CD4-positive, alpha-beta T cell treated with Interleukin-4 for 4 hours (primary cell): ENCODE data around the gene TMEM201.

ENCODE experiments used
- DNase-seq: peaks from one replicate; pipeline ENCODE4 v3.0.0-alpha.2; 2020

TMEM201 gene

DNA sequence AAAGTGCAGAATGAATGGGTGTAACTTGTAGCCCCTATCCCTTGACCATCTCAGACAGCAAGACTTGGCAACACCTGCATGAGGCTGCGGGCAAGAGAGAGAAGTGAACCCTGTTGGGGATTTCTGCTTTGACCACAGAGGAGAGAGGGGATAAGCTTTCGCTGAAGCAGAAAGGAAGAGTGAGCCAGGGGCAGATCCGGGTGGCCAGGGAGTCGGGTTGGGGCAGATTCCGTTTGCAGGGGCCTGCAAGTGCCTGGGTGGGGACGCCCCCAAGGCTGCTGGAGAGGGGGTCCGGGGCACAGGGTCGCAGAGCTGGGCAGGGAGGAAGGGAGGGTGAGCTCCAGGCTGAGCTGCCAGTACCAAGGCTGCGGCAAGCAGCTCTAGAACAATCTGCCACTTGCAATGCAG, 37.5 kb downstream of the TMEM201 start:
- peak; percentile 33 for DNase-seq

DNA sequence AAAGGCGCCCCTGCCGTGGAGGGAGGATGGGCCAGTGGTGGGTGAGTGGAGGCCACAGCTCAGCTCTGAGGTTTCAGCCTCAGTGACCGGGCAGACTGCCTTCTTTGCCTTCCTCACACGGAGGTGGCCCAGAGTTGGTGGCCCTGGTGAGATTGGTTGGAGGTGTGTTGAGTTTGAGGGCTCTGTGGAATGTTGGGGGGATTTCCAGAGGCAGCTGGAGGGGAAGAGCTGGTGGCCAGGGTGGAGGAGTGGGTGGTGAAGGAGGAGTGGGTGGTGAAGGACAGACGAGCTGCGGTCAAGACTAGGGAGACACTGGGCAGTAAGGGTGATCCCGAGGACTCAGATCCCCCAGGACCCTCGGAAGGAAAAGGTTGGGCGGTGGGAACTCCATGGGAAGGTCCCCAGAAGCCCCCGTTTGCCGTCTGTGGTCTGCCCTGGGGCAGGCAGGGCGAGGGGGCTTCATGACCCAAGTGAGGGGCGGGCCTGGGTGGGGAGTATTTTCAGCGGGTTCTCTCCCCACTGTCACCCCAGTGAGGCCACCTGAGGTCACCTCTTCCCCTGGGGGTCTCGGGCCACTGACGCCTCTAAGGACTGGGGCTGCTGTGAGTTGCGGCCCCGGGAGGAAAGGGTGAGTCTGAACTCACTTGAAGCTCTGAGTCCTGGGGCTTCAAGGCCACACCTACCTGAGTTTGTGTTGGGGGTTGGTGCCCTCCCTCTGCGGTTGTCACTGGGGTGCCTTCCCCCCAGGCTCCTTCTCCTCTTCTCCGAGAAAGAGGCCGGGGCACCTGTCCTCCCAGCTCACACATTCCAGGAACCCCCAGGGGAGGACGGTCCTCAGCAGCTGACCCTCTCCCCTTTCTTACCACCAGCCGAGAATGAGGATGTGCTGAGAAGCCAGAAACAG, 40.1 kb downstream of the TMEM201 start:
- DNase-seq: peak; percentile 83

DNA sequence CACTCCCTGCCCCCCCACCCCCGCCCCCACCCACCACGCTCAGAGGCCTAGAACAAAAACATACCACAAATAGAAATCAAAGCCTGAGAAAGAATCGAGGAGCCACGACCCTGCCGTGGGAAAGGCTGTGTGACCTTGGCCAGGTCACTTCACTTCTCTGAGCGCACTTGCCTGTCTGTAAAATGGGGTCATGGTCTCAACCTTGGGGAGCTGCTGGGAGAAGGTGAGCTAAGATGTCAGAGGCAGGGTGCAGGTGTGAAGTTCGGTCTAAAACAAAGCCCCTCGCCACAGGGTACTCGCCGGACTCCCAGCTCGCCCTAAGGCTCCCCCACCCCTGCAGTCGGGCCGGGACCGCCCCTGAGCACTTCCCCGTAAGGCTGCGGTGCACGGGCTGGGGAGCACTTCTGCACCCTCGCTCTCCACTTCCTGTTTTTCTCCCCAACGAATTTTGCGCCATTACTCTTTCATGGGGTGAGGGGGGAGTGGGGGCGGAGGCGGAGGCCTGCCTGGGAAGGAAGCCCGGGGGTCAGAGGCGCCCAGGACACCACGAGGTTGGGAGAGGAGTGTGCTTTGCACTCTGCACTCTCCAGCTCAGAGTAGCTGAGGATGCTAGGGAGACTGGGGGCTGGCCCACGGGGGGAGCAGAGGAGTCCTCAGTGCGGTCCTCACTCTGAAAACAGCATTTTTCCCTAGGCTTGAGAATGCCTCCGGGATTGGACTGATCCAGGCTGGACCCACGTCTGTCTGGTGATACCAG, 40.9 kb downstream of the TMEM201 start:
- peak; percentile 89 for DNase-seq

DNA sequence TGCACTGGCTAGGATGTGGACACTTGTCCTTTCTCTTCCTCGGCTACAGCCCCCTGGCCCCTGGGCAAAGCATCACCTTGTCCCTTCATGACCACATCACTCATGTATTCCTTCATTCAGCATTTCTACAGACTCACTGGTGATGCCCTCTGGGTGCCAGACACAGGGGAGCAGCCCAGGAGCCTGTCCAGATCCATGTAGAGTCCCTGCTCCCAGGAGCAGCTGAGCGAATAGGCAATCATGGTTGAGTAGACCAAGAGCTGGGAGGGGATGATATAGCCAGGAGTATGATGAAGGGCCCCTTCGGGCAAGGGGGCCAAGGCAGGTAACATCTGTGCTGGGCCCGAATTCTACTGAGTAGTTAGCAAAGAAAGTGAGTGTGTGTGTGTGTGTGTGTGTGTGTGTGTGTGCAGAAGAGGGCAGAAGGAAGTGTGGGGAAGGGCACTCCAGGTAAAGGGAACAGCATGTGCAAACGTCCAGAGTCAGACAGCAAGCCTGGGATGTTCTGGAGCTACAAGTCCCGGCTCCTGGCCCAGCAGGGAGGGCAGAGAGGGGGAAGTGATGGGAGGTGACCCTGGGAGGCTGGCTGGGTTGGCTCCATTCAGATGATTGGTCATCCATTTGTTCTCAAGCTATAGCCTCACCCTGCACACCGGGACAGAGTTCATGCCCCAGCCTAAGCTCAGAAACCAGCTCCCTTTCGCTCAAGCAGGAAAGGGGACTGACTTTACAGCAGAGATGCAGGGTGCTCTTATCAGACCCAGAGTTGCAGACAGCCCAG, 41.8 kb downstream of the TMEM201 start:
- peak; percentile 15 for DNase-seq

DNA sequence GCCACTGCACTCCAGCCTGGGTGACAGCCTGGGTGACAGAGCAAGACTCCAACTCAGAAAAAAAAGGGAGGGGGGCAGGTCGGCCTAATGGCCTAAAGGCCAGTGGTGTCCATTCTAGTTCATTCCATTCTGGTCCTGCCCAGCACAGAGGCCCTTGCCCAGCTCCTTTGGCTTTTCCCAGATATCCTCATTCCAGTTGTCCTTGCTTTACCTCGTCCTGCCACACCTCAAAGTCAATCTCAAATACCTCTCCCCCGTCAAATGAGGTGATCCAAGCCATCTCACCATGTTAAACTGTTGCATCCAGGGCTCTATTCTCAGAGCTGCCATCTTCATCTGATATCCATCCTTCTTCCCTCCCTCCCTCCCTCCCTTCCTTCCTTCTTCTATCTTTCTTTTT, 42.9 kb downstream of the TMEM201 start:
- DNase-seq: no peak

DNA sequence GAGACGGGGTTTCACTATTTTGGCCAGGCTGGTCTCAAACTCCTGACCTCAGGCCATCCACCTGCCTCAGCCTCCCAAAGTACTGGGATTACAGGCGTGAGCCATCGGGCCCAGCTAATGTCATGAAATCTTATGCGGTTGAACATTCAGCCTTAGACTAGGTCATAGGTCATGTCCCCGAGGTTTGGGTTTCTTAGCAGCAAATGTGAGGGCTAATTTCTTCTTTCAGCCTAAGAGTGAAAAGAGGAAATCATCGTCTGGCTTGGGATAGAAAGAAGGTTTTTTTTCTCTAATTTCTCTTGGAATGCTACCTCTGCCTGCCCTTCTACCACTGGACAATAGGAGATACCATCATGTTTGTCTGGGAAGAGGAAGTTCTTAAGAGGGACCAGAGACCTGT, 44.8 kb downstream of the TMEM201 start:
- no peak for DNase-seq

DNA sequence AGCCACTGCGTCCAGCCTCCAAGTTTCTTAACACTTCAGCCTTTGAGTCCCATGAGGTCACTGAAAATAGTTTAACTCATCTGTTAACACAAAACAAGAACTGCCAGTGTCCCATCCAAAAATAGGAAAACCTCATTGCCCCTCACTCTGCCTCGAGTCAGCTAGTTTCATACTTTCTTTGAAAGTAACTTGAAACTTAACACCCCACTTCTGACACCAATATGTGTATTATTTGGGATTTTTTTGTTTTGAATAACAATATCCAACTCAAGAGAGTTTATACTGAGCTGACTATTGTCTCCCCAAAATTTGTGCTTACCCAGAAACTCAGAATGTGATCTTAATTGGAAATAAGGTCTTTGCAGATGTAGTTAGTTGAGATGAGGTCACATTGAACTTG, 45.9 kb downstream of the TMEM201 start:
- DNase-seq: no peak

DNA sequence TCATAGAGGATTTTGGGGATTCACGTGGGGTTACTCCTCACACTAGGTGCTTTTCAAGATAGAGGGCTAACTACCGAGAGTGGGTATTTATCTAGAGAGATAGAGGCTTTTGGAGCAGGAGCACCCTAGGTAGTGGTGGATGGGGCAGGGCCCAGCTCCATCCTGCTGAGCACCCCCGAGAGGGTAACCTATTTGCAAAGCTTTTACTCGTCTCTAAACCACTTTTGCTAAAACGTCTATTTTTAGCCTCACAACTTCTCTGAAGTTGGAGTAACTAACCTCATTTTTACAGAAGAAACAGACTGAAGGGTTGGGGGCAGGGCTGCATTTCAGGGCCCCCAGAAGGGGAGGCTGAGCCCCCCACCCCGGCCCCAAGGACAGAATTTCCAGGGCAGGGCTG, 50.5 kb downstream of the TMEM201 start:
- DNase-seq: no peak

DNA sequence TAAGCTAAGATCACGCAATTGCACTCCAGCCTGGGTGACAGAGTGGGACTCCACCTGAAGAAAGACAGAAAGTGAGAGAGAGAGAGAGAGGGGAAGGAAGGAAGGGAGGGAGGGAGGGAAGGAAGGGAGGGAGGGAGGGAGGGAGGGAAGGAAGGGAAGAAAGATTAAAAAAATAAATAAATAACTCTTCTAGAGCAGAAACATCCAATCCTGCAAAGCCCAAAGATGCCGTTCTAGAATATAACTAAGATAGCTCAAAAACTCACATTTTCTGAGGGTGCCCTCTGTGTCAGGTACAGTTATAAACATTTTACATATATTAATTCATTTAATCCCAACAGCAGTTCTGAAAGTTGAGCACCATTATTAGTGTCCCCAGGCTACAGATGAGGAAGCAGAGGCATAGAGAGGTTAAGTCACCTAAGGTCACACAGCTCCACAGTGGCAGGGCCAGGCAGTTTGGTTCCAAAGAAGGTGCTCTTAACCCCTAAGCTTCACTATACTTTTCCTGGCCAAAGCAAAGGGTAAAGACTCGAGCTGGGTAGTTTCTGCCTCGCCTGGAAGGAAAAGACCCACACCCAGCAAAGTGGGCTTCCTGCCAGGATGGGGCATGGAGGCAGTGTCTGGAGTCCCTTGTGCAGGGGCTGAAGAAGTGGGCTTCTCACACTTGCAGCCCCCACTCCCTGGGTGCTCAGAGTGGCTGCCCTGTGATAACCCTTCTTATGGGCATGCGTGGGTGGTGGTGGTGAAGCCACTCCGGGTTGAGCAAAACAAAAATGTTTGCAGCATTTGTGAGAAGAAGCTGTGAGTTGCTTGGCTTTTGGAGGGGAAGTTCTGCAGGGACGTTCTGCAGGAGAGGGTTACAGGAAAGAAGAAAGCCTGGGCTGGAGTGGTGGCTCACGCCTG, 54.9 kb downstream of the TMEM201 start:
- DNase-seq: no peak

DNA sequence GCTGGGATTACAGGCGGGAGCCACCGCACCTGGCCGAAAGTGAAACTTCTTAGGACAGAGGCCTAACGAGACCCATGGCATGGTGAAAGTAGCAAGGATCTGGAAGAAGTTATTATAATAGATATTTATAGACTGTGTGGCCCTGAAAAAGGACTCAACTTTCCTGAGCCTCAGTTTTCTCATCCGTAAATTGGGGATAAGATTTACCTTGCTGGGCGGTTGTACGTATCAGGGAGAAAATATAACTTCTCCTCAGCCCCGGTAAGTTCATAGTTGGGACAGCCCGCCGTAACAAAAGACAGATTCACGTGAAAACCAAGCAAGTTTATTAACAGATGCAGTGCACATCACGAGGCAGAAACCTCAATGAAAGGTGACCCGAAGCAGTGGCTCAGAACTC, 57.3 kb downstream of the TMEM201 start:
- no peak for DNase-seq

DNA sequence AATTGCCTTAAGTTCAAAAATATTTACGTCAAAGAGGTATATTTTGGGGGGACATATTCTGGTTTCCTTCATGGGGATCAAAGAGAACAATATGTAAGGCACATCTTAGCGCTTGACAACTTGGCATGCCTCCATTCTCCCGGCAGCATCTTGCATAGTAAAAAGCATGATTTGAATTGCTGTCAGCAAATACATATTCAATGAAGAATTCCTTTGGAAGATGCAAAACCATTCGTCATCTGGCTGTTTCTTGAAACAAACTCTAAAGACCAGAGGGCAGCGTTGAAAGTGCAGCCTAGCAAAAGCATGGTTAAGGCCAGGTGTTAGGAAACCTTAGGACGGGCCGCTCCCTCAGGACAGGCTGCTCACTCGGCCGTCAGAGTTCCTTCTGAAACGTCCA, 59.5 kb downstream of the TMEM201 start:
- DNase-seq: no peak

DNA sequence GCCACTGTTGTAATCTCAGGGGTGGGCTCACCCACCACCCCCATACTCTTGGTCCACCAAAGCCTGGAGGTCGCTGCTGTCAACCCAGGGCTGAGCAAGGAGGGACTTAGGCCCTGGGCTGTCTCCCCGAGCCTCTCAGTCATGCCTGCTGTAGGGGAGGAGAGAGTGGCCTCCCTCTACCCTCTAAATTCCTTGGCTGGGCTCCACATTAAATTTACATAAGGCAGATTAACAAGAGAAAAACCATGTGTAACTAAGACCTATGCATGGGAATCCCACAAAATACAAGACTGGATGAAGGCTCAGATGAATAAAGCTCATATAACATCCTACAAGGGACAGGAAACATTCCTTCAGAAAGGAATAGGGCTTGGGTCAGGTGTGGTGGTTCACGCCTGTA, 61.1 kb downstream of the TMEM201 start:
- no peak for DNase-seq

DNA sequence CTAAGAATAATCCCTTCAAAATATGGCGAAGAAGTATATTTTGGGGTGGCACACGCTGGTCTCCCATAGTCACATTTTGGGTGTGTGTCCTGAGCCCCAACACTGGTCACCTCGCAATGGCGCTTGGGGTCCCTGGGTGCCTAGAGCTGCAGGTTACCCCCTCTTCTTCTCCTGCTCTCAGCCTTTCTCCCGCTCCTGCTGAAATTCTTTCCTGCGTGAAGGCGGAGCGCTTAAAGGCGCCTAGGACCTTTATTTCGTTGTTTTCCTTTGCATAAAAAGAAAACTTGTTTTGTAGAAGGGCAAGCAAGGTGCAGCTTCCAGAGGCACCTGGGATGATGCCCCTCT, 62.5 kb downstream of the TMEM201 start:
- no peak for DNase-seq

DNA sequence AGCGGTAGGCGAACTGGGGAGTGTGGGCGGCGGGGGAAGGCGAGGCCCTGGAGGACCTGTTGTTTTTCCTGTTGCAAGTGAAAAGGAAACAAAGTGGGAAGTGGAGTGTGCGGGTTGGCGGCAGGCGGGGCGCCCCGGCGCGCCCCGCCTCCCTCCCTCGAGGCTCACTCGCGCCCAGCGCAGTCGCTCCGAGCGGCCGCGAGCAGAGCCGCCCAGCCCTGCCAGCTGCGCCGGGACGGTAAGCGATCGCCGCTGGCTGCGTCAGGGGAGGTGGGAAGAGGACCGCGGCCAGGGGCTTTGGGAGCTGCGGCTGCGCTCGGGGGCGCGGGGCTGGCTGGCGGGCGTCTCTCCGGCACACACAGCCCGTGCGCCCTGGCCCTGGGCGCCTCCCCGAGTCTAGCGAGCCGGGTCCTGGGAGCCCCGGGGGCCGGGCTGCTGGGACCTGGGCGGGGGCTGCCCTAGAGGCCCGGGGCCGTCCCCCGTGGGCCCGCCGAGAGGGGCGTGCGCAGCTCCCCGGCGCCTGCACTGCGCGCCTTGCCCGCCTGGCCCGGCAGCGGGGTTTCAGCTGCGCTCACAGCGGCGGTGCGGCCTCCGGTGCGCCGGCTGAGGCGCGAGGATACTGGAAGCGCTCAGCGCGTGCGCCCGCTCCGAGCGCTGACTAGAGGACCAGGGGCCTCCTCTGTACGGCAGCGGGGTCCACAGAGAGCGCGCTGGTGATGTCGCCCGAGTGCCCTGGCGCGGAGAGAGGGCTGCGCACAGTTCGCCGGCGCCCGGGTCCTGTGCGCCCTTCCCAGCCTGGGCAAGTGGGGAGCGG, 63.1 kb downstream of the TMEM201 start, which contains the start of gene PIK3CD:
TSS of gene PIK3CD (plus strand) at position 167 of the 814 bp plus-strand sequence. CDS start 58,725 bp downstream, outside the sequence.
- peak; percentile 42 for DNase-seq

DNA sequence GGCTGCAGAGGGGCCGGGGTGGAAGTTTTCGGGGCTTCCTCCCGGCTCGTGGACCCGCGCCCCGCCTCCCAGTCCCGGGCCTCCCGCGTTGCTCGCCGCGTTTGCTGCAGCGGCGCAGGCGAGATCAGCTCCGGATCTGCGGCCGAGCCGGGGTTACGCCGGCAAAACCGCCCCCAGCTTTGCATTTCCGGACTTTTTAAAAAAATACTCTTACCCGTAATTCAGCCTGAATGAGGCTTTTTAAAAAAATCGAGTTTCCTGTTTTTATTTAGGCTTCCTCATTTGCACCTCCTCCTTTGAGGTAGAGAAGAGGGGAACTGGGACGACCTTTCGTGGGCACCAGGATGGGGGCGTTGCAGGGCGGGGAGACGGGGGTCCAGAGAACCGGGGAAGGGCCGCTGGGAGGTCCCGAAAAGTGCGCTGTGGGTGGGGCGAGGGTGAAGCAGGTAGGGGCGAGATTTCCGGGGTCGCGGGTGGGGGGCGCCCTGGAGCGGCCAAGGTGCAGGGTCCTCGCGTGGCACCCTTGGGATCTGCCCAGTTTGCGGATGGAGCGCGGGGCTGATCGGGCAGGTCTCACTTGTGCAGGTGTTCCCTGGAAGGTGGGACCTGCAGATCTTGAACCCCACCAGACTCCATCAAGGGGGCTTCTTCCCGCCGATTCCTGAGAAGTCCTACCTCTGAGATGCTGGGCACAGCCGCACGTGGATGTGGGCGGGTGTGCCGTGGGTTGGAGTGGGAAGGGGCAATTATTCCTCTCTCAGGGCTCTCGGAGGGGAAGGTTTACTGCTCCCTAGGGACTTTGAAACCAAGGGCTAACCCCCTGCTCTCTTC, 63.9 kb downstream of the TMEM201 start:
- peak; percentile 80 for DNase-seq

DNA sequence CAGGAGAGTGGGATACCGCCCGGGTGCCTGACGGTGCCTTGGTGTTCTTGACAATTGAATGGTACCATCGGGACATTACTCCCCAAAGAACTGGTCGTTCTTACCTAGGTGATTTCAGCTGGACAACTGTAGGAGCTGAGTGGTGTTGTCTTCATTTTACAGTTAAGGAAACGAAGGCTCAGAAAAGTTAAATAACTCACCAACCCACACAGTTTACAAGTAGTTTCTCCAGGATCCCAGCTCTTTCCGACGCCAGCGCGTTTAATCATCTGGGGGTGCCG, 64.4 kb downstream of the TMEM201 start:
- no peak for DNase-seq

DNA sequence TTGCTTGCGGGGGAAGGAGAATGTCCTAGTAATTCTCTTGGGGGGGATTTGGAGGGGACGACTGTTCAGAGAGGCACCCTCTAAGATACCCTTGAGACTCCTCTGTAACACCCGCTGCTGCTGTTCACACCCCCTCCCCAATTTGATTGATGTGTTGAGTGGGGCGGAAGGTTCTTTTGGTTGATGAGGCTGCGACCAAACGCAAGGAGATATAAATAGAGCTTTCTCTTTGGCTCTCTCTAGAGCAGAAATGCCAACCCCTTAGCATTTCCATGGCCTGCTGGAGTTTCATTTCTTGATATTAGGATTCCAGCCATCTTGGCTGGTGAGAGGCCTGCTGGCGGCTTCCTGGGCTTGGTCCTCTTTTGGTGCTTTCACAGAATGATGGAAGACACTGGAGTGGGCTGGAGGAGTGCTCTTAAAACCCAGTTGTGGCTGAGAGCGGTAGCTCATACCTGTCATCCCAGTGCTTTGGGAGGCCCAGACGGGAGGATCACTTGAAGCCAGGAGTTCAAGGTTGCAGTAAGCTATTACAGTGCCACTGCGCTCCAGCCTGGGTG, 64.9 kb downstream of the TMEM201 start:
- DNase-seq: peak; percentile 32

DNA sequence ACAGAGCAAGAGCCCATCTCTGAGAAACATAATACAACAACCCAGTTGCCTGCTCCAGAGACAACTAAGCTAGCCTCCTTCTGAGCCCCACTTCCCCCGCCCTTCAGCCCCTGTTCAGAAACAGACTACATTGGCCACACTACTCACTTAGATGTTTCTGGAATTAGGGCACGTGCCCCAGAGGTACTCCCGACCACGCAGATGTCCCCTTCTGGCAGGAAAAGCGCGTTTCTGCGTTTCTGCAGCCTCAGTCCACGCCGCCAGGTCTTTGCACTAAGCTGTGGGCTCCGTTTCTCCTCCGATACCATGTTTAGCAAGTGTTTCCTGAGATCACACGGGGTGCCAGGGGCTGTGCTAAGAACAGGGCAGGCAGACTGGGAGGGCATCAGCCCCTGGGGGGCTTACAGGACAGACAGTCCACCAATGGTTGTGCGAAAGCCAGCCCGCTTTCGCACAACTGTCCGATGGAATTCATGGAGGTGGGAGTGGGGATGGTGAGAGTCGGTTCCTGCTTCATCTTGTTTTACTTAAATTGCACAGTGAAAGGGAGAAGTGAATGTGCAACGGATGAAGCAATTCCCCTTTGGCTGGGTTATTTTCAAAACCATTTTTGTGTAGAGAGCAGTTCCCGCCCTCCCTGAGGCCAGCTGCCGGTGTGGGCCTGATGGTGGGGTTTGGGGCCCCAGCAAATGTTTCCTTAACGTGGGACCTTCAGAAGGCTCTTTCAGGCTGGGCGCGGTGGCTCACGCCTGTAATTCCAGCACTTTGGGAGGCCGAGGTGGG, 65.5 kb downstream of the TMEM201 start:
- peak; percentile 23 for DNase-seq
